OCI-M1 (cell line): ENCODE data around the gene FGF1.
A peak's percentile ranks its signal among the peaks of the same experiment; 100 is the strongest.

Source experiments
- DNase-seq: peaks from one replicate; lab custom pipeline; 2025; lab: John Stamatoyannopoulos, UW

The FGF1 gene

DNA sequence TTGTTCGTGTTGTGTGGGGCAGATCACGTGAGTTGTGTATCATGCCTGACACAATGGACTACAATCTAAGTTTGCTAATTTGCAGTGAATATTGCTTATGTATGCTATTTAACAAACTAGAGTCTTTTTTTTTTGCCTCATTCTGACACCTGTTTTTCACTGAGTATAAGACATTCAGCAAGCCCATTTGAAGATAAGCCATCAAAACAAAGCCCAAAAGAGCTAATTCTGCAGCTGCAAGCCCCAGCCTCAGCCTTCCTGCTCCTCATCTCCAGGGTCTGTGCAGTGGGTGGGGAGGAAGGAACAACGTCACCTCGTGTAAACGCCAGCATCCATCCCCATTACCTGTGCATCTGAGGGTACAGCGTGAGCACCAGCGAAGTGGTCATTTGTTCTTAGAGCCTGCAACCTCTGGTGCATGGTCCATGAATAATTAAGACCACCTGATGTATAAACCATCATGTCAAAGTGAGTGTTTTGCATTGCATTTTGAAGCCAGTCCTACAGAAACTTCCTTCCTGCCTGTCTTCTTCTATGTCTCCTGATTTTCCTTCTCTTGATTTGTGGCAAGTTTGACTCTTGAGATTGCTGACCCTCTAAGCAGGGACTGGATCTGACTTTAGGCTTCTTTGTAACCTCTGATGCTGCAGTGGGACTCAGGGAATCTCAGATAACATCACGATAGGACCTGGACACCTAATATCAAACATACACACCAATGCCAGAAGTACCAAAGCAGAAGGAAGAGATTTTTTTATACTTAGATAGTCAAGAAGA is 73.2 kb downstream of the FGF1 start:
- no peak for DNase-seq

DNA sequence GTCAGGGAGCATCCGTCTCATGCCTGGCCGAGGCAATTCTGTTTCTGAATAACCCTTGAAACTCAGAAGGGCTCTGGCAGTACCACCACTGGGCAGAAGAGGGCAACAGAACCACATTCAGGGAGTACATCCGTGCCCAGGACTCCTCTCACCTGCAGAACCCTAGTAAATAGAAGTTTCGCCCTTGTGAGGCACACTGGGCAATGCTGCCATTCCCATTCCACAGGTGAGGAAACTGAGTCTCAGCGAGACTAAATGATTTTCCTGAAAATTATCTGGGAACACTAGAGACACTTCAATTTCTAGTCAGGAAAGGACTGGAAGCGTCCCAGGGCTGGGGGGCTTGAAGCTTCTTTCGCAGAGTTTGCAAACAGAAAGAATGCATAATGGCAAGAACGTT is 74.7 kb downstream of the FGF1 start:
- peak; percentile 62 for DNase-seq

DNA sequence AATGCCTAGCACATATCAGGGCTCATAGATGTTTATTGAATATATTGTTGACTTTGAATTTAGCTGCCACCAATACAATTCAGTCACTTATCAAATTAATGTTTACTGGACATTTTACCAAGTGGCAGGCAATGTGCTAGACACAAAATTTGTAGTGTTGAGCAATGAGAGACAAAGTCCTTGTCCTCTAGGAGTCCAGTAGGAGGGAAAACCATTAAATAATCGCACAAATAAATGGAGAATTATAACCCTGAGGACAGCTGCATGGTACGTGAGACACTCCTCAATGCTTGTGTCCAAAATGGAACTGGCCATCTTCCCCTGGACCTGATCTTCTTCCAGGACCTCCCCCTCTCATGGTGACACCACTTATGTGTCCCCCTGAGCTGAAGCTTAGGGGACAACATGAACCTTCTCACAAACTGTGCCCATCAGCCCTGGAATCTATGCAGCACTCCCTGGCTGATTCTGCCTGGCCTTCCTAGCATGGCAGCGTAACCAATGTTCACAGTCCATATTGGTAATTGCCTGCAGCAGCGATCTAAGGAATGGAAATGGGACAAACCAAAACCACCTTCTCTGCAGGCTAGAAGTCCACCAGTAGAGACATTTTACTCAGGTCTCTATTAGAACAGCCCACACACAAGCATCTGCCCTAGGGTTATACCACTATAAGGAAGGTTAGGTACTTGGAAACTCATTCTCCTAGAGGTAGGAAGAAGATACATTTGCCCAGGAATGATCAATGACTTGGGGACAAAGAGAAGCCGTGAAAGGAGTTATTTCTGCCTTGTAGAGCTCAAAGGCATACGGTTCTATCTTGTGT is 75.5 kb downstream of the FGF1 start:
- no peak for DNase-seq

GRCh38 chr5:142609142-142609541 is 76.7 kb downstream of the FGF1 start:
- DNase-seq: no peak

DNA sequence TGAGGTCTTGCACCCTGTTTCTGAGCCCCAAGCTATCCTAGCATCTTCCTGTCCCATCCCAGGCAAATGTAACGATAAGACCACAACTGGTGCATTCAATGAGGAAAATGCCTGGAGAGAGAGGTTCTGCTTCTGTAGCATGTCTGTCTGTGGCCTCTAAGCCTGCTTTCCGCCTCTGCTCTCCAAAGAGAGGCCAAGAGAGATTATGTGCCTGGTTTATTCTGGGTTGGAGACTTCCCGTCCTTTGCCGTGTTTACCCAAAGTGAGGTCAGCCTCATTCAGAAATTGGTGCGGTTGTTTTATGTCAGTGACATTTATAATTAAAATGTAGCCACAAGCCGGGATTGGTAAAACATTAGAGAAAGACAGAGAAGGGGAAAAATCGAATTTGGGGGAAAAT is 77.8 kb downstream of the FGF1 start:
- no peak for DNase-seq

GRCh38 chr5:142605611-142606010 is 80.3 kb downstream of the FGF1 start:
- DNase-seq: no peak

DNA sequence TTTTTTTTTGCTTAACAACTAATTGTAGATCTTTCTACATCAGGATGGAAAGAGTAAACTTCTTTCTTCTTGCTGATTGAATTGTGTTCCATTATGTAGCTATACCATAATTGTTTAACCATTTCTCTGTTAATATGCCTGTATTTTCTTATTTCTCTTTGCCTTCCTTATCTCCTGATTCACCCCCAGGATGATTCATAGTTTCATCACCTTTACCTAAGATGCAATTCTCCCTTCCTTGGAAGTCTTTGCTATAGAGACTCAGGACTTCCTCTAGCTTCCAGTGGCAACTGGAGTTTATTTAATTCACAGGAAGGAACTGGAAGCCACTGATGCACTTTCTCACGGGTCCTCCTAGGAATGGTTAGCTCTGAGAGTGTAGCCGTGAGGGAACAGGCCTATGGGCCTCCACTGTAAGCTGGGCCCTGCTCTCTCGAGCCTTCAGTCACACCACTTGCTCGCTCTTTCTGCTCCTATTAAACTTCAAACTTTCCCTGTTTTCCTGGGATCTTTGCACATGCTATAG is 83.1 kb downstream of the FGF1 start:
- no peak for DNase-seq

- DNase-seq: no peak
Measured at GRCh38 chr5:142601432-142601831, 84.5 kb downstream of the FGF1 start.

DNA sequence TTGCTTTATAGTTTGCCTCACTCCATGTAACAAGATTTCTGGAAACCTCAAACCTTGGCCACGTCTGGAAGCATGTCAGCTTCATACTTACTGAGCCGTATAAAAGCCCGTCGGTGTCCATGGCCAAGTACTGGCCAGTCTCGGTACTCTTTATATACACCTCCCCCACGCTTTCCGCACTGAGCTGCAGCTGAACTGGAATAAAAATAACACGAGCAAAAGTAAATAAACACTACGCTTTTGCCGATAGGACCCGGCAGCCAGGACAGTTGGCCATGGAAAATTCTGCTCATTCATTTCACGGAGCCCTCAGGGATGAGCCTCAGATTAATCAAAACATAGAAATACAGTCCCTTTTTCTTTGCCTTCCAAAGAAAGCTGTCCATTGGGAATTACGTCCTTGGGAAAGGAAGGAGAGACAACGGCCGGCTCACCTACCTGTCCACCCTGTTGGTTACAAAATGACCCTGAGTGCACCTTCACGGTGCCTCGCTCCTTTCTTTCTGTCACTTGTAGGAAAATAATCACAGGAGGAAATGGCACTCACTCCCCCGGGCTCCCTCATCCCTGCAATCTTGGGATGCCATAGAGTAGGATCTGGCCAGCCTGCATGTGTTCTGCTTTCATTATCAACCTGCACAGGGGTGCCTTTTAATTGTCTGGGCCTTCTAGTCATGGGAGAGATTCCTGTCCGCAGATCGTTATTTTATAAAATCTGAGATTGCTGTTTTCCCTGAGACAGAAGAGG is 85.1 kb downstream of the FGF1 start:
- DNase-seq: no peak

DNA sequence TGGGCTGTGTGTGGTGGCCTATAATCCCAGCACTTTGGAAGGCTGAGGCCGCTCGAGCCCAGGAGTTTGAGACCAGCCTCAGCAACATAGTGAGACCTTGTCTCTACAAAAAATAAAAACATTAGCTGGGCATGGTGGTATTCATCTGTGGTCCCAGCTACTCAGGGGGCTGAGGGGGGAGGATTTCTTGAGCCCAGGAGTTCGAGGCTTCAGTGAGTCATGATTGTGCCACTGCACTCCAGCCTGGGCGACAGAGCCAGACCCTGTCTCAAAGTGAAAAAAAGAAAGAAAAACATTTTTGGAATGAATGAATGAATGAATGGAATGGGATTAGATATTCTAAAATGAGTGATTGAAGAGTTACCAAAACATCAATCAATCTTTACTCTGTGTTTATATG is 85.8 kb downstream of the FGF1 start:
- DNase-seq: no peak

- DNase-seq: no peak
Measured at GRCh38 chr5:142598338-142598700, 87.6 kb downstream of the FGF1 start.

DNA sequence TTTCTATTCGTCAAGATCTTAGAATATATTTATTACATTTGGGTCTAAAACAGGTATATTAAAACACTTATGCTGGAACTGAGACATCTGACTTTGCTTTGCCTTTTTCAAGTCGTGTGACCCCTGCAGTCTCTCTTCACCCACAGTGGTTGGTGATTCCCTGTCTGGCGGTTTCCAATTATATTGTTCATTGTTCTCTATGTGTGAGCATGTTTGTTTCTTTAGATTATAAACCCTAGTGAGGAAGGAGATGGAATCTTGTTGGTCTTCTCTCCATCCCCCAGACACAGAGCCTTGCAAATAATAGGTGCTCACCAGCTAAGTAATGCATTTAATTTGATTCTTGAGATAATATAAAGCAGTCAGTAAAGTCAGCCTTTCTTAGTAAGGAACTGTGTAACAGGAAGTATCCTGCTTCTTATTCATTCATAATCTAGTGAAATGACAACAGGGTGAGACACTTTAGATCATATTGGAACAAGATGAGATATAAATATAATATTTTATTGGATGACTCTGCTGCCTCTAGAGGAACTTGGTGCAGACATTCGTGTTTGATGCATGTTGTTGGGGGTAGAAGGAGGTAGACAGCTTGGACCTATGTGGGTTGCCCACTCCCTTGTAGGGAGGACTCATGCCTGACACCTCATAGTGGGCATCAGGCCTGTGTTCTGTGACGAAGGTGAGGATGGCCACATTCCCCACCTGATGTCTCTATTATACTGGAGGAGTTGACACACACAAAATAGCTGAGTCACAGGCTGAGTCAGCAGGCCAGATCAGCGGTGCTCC is 88.1 kb downstream of the FGF1 start:
- peak; percentile 61 for DNase-seq

- no peak for DNase-seq
Measured at GRCh38 chr5:142597025-142597424, 88.9 kb downstream of the FGF1 start.

- DNase-seq: no peak
Measured at GRCh38 chr5:142592365-142592764, 93.5 kb downstream of the FGF1 start.

- no peak for DNase-seq
Measured at GRCh38 chr5:142590451-142591231, 95.2 kb downstream of the FGF1 start.

DNA sequence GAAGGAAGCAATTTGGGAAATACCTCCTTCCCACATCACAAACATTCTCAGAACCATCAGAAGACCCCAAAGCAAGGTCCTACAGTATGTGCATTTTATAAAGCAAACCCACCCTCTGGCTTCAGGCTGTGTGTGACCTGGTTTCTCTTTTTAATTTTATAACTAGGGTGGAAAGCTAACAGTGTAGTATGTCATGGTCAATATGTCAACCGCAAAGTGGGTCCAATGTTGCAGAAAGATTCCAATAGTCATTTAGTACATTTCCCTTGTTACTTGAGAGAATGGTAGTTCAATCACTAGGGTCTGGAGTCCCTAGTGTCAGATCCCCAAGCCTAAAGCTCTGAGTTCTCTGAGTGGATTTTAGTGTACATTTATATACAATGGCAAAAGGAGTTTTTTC is 96.2 kb downstream of the FGF1 start:
- no peak for DNase-seq

DNA sequence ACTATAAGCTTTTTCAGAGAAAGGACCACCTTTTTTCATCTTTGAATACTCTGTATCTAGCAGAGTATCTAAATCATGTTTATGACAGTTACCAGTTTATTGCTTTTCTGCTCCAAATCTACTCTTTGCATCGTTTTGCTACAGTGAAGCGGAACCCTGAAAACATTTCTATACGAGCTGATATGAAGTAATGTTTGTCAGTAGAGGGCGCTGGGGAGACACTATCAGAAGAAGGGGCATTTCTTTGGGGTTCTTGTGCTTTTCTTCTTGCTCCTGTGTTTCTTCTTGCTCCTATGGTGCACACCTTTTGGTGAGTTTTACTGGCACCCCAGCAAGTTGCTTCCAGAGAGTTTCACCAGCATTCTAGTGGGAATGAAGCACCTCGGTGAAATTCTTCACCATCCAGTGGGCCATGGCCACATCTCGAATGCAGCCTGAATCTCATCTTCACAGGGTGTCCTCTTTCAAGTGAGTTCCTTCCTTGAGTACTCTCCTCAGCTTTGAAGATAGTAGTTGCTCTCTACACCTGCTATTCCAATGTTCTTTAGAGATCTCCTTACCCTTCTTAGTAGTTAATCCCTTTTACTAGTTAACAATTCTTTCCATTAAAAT is 98.4 kb downstream of the FGF1 start:
- DNase-seq: peak; percentile 43

DNA sequence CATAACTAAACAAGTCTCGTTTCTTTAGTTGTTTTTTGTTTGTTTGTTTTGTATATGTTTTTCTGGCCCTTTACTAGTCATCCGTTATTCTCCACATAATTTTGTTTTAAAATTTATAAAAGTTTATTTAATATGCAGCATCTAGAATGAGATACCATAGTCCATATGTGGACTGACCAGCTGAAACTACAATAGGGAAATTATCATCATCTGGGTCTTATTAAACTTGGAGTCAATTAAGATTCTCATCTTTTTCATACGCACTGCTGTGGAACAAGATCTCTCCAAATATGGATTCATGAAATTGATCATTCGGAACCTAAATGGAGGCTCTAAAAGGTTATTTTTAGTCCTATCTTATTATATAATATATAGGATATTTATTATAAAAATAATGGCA is 99.3 kb downstream of the FGF1 start:
- no peak for DNase-seq

- no peak for DNase-seq
Measured at GRCh38 chr5:142585451-142585850, 100.4 kb downstream of the FGF1 start.

- DNase-seq: no peak
Measured at GRCh38 chr5:142584891-142585290, 101.0 kb downstream of the FGF1 start.
